Astrocyte (in vitro differentiated cells and primary cell): ENCODE measurements around the gene DMRTB1.

Experiments used
- EZH2 ChIP-seq: IDR thresholded peaks from 2 replicates; pipeline ENCODE4 v1.6.1; 2012; ENCODE audit warnings: mild to moderate bottlenecking, low read length, inconsistent platforms; ENCODE audit not compliant: insufficient read depth
- TF ChIP-seq, protein P1 (sequence below): IDR thresholded peaks from 2 replicates; pipeline ENCODE4 v1.5.1; 2011; ENCODE audit warnings: low read depth, mild to moderate bottlenecking, inconsistent platforms, low read length, moderate library complexity; ENCODE audit not compliant: insufficient read depth

DNA sequence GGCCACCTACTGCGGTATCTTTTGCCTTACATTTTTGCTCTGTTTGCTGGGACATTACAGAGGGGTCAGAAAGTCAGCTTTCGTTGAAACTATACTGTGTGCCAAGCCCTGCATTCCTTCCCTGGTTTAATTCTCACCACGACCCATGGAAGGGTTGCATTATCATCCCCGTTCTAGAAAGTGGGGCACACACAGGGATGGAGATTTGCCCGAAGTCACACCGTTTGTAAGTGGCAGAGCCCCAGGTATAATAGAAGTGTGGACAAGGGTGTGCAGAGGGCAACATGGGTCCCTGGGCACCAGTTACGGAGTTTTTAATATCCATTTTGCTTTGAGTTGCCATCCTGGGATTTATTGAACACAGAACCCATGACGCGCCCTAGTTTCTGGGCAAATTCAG is 11.8 kb downstream of the DMRTB1 start:
- TF ChIP-seq, protein P1, sequence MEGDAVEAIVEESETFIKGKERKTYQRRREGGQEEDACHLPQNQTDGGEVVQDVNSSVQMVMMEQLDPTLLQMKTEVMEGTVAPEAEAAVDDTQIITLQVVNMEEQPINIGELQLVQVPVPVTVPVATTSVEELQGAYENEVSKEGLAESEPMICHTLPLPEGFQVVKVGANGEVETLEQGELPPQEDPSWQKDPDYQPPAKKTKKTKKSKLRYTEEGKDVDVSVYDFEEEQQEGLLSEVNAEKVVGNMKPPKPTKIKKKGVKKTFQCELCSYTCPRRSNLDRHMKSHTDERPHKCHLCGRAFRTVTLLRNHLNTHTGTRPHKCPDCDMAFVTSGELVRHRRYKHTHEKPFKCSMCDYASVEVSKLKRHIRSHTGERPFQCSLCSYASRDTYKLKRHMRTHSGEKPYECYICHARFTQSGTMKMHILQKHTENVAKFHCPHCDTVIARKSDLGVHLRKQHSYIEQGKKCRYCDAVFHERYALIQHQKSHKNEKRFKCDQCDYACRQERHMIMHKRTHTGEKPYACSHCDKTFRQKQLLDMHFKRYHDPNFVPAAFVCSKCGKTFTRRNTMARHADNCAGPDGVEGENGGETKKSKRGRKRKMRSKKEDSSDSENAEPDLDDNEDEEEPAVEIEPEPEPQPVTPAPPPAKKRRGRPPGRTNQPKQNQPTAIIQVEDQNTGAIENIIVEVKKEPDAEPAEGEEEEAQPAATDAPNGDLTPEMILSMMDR: no peak
- TF ChIP-seq EZH2: no peak
